Superior temporal gyrus (tissue), 1 donor: ENCODE results near the gene LIN28B.
"Not testable (repeated sequence)": the region's sequence is repeated elsewhere in the genome, so short reads cannot be mapped to it uniquely, and the experiment has no call there.

Source experiments
- DNase-seq: peaks from one replicate; pipeline ENCODE4 v3.0.0-alpha.2; 2016; ENCODE audit errors: extremely low spot score

The LIN28B gene

DNA sequence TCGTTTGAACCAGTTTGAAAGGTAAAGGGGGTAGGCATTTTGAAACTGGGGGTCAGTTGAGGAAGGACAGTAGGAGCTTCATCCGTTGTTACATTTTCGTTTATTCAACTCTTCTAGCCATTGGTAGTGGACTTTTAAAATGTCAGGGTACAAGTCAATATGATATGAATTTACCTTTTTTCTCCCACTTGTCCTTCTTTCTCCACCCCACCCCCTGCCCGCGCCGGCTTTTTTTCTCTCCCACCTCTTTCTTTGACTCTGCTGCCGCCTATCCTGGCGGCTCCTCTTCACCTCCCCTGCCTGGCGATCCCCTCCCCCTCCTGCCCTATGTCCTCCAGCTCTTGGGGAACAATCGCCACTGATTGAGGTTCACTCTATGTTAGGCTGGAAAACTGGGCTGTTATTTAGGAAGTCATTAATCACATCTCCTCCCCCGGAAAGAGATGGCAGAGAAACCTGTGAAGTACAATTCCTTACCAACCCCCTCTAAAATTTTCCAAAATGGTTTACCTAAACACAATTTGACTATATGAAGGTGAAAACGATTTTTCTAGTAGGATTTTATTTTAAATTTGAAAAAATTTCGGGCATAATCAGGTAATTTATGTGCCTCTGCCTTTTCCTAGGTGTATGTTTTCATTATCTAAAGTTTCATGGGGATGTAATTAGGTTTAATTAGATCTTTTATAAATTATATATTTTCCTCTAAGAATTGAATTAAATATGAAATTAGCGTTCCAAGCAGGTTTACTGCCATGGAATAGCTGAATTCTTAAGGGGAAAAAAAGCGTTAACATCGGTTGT lies 778 bp upstream of the LIN28B start:
- DNase-seq, result no peak

DNA sequence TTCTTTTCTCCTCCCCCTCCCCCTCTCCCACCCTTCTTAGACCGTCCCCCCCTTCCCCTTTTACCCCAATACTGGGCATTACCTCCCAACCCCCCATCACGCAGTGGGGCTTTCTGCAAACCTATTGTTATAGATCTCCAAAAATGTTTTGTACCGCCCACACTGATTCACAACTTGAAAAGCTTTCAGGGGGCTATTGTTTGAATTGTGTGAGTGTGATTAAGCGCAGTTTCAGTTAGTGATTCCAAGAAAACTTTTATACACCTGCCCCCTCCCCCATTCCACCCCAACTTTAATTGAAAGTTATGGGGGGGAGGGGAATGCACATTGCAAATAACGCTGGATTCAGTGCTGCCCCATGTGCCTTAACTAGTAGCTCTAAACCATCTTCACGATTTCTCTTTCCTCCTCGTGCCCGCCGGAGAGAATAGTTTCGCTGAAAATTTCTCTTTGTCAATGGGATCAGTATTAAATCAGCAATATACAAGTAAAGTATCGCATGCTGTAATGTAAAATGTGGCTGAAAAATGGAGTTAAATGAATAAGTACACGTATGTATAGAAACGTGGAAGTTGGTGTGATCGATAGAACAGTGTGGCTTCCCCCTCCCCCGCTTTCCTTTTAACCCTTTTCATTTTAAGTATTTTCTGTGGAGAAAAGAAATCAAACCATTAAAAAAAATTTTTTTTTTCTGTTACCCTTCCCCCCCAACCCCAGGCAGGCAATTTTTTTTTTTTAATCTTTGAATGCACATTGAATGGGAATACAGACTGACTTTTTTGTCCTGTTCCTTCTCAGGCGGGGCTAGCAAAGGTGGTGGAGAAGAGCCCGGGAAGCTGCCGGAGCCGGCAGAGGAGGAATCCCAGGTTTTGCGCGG lies 632 bp downstream of the LIN28B start:
- DNase-seq, result no peak

DNA sequence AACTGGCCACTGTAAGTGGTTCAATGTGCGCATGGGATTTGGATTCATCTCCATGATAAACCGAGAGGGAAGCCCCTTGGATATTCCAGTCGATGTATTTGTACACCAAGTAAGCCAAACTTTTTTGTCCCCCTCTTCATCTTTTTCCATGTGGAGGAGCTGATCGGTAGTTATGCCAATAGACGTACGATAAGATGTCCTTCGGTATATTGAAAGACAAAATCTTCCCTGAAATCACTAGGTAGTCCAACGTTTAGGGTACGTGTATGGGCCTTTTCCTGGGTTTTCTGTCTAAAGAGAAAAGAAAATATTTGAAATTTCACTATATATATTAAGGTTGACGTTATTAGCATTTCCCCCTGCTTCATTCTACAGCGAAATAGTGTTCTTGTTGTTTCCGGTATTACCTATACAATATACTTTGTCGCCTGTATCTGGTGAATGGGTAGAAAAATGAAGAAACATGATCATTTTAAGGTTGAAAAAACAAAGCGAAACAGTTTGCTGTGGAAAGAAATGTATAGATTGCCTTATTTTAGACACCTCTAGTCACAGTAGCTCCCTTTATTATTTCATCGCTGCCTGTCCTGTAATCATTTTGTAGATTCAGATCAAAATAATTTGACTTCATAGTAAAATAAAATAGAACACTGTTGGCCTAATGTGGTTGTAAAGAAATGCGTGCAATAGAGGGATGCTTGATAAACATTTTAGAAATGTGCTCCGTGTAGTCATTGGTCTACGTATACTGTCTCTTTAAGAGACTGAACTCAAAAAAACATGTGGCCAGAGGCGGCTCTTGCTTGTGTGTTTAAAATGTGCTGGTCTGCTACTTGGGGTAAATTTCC lies 1.5 kb downstream of the LIN28B start:
- DNase-seq, result no peak

DNA sequence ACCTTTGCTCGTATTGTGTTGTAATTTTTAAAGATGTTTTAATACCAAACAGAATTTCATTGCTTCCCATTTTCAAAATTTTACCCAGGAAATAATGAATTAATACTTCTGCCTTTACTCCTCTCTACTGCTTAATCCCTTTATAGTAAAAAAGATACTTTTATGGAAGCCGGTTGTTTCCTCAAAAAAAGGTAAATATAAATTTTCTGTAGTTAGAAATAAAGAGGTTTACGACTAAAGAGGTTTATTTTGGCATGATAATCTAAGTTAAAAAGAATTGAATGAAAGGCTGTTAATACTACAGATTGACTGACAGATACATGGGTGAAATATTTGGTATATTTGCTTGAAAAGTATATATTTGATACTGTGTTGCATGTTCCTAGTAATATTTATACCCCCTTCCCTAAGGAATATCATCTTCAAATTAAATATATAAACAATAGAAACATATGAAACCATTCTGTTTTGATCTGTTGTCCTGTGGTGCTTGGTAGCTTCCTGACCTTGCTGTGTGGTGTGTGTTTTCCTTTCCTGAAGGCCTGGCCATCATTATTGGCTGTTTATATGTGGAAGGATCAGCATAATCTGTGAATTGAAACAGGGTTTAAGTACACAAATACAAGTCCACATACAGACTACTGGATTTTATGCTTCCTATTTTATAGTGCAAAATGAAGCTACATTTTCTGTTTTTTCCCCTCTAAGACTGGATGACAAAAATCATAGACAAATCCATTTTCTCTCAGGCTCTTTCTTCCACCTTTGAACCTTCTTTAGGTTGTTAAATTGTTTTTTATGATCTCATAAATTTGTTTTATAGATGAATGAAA lies 2.3 kb downstream of the LIN28B start:
- no peak for DNase-seq

DNA sequence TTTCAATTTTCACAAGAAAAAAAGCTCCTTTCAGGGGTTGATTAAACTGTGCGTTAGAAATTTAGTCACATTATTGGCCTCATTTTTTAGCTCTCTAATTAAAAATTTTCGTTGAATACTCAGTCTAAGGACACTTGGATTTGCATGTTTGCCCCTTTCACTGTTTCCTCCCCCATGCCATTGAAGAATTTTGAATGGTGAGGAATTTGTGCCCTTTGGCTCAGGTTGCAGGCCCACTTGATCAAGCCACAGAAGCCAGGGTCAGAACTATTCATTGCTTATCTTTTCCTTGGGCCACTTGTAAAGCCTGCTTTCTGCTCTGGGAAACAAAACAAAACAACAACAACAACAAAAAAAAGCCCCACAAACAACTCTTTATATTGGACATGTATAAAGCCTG lies 12.2 kb downstream of the LIN28B start:
- no peak for DNase-seq

DNA sequence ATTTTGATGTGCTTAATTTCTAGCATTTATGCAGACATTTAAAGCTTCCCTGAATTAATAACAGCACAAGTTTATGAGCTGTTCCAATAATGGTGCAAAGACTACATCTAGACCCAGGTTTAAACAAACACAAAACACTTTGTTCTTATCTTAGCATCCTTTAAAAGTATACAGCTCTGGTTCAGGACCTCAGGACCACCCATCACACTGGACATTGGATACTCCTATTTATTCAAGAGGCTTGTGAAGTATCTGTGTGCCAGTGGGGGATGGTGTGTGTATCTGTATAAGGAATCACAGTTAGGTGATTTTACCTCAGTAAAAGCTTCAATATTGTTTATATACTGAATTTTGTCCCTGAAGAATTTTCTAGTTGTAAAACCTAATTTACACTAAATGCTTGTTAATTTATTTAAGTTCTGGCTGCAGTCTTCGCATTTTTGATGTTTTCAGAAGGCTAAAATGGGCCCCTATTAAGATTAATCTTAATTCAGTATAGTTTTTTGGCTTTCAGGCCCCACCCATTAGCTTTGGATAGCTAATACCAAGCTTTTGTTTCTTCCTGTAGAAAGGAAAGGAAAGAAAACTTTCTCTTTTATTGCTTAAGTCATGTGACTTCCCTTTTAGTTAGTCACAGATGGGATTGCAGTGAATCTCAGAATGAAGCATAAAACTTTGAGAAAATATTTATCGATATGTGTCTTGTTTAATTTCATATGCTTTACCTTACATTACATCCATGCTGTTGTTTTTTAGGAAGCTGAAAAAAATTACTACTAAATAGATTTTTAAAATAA lies 13.1 kb downstream of the LIN28B start:
- DNase-seq, result no peak

DNA sequence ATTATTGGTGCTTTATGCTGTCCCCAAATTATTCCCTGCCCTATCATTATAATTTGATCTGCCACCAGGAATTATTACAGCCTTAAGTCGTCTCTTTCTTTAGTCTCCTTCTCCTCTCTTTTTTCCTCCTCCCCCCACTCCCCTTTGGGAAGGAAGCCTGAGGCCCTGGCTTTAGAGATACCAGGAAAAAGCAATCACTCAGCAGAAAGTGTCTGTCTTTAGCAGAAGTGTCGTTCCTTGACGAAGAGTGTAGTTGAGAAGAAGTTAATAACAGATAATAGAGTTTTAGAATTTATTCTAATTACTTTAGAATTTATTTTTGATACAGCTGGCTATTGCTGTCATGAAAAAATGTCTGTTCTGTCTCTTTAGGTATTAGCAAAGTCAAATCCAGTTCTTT lies 16.5 kb downstream of the LIN28B start:
- DNase-seq, result no peak

DNA sequence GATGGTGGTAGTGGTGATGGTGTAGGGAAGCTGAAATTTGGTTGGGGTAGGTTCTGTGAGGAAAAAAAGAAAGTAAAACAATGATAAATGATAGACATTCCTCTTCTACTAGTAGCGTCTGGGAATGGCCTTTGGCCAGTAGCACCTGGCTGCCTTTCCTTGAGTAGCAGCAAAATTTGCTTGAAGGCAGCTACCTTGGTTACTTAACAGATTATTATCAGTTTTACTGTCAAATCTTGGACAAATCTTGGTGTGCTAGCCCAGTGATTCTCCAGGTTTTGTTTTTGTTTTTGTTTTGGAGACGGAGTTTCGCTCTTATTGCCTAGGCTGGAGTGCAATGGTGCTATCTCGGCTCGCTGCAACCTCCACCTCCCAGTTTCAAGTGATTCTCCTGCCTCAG lies 26.4 kb downstream of the LIN28B start:
- DNase-seq, result no peak

DNA sequence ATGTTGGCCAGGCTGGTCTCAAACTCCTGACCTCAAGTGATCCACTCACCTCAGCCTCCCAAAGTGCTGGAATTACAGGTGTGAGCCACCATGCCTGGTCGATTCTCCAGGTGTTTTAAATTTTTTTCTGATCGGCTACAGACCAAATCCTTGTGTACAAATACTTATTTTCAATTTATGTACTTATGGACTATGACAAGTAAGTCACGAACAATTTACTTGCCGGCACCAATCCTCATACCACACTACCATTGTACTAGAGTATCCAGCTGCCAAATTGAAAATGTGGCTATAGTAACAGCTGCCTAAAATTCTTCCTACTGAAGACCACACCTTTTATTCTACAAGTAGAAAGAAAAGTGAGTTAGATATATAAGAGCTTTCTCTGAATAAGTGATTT lies 26.9 kb downstream of the LIN28B start:
- DNase-seq, result no peak

DNA sequence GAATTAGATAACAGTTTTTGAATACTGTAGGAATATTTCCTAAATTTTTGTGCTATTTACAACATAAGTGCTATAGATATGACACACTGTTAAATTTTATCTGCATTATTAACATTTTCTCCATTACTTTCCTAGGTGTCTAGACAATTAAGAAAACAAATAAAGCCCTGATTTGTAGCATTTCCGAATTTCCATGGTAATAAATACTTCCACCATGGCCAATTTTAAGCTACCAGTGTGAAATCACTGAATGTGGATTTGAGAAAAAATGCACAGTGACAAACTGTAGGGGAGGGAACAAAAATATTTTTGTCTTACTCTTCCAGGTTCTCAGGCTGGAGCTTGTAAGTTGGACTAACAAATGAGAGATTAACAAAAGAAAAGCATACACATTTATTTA lies 27.9 kb downstream of the LIN28B start:
- no peak for DNase-seq

DNA sequence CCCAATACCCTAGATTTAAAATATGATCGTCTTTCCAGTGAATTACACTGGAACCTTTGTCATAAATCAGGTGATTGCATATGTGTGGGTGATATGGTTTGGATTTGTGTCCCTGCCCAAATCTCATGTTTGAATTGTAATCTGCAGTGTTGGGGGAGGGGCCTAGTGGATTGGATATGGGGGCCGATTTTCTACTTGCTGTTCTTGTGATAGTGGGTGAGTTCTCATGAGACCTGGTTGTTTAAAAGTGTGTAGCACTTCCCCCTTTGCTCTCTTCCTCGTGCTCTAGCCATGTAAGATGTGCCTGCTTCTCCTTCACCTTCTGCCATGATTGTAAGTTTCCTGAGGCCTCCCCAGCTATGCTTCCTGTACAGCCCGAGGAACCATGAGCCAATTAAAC lies 29.0 kb downstream of the LIN28B start:
- DNase-seq, result not testable (repeated sequence)

DNA sequence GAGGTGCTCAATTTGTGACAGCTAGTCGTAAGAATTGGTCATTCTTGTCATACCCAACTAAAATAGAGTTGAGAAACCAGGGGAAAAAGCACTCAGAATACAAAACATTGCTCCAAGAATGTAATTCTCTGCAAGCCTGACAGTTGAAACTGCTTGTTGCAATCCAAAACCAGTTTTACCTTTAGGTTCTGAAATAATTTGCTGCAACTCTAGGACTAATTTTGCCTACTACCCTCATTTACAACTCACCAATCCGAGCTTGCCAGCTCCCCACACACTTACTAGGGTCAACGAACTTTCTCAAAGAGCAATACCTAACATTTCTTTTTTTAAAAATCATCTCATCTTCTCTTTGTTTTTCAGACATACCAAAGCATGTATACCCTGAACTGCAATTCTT lies 29.7 kb downstream of the LIN28B start:
- DNase-seq, result no peak

DNA sequence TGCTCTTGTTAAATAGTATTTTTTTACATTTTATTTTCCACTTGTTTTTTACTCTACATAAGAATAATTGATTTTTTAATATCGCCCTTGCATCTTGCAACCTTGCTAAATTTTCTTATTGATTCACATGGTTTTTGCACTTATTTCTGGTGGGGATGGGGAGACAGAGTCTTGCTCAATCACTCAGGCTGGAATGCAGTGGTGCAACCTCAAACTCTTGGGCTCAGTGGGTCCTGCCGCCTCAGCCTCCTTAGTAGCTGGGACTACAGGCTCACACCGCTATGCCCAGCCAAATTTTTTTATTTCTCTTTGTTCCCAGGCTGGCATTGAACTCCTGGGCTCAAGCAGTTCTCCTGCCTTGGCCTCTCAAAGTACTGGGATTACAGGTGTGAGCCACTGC lies 30.3 kb downstream of the LIN28B start:
- DNase-seq, result no peak

DNA sequence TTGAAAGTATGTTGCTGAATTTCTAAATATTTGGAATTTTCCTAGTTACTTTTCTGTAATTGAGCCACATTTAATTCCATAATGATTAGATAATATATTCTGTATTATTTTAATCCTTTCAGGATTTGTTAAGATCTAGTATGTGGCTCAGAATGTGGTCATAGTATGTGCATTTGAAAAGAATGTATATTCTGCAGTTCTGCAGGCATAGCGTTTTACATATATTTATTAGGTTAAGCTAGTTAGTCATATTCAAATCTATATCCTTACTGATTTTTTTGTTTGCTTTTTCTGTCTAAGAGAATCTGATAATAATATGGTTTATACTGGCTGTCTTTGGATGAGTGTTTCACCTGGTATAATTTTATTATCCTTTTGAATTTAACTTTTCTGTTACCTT lies 33.2 kb downstream of the LIN28B start:
- DNase-seq, result no peak

DNA sequence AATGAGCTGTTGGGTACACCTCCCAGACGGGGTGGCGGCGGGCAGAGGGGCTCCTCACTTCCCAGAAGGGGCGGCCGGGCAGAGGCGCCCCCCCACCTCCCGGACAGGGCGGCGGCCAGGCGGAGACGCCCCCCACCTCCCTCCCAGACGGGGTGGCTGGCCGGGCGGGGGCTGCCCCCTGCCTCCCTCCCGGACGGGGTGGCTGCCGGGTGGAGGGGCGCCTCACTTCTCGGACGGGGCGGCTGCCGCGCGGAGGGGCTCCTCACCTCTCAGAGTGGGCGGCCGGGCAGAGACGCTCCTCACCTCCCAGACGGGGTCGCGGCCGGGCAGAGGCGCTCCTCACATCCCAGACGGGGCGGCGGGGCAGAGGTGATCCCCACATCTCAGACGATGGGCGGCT lies 34.2 kb downstream of the LIN28B start:
- DNase-seq, result not testable (repeated sequence)

DNA sequence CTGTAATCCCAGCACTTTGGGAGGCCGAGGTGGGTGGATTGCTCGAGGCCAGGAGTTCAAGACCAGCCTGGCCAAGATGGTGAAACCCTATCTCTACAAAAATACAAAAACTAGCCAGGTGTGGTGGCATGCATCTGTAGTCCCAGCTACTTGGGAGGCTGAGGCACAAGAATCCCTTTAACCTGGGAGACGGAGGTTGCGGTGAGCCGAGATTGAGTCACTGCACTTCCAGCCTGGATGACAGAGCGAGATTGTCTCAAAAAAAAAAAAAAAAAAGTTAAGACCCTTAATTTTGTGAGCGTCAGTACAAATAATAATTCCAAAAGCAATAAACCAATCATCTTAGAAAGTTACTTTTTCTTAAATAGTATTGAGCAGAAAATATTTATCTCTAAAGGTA lies 36.7 kb downstream of the LIN28B start:
- not testable (repeated sequence) for DNase-seq

DNA sequence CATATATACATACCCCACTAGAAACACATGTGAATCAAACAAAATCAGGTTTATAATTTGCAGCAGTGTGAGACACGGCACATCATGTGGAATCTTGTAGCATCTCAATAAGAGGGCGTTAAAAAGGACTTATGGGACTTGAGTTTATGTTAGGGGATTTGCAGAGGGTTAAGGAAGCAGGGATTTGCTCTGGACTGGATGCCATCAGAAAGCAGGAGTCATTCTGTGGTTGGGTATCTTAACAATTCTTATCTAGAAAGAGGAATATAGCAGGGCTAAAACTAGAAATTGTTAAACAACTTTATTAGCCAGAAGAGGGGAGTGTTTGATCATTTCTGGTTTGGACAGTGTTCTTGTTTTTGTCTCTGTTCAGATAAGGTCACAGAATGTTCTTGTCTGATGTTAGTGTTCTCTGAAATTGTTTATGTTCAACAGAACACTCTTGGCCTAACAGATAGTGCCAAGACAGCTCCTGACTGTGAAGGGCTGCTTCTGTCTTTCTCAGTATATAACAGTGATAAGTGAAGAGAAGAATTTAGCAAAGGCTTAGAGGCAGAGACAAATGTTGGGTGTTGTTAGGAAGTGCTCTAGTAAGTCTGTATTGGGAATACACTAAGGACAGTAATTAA lies 39.2 kb downstream of the LIN28B start:
- peak; percentile 76 for DNase-seq

DNA sequence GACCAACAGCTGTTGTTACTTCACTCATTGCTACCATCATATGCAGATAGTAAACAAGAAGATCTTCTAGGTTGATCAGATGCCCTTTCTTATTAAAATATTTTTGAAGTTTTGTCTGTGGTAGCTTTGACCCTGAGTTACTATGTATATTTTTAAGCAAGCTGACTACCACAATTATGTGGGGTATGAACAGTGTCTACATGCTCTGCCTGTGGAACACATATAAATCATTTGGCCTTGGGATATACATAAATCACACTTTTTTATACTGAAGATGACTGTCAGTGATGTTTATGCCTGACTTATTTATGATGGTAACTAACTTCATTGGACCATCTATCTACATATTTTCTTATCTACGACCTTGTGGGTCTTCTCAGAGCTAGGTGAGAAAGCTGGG lies 44.2 kb downstream of the LIN28B start:
- no peak for DNase-seq

DNA sequence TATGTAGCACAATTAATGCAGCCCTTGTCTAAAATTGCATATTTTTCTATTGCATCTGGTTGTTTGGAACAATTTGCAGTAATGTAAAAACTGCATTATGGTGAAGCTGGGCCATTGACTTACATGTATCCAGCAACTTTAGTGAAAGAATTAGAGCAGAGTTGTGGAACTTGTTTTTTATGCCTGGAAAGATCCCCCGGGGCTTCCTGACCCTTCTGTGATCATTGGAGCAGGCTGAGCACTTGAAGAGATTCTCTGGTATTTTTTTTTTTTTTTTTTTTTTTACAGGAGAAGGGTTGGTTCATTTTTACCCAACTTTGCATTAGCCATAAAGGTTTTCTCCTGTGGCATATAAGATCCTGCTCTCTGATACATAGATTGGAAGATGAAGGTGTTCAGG lies 45.0 kb downstream of the LIN28B start:
- no peak for DNase-seq

DNA sequence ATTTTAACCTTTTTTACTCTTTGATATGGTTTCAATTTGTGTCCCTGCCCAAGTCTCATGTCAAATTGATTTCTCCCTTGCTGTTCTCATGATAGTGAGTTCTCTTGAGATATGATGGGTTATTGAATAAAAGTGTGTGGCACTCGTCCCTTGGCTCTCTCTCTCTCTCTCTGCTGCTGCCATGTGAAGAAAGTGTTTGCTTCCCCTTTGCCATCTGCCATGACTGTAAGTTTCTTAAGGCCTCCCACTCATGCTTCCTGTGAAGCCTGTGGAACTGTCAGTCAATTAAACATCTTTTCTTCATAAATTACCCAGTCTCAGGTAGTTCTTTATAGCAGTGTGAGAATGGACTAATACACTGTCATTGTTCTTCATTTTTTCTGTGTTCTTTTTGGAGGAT lies 48.5 kb downstream of the LIN28B start:
- DNase-seq, result no peak
